Activated CD4-positive, alpha-beta T cell treated with anti-CD3 and anti-CD28 coated beads, Interleukin-2, amount 50 U/mL, for 4 hours (primary cell): Measurements from ENCODE around the gene GAK.
A peak's percentile ranks its signal among the peaks of the same experiment; 100 is the strongest.
"Not testable (repeated sequence)": the region's sequence is repeated elsewhere in the genome, so short reads cannot be mapped to it uniquely, and the experiment has no call there.

Experiments
- DNase-seq, 2 experiments: peaks; one replicate each; pipeline ENCODE4 v3.0.0-alpha.2; 2020

The GAK gene

DNA sequence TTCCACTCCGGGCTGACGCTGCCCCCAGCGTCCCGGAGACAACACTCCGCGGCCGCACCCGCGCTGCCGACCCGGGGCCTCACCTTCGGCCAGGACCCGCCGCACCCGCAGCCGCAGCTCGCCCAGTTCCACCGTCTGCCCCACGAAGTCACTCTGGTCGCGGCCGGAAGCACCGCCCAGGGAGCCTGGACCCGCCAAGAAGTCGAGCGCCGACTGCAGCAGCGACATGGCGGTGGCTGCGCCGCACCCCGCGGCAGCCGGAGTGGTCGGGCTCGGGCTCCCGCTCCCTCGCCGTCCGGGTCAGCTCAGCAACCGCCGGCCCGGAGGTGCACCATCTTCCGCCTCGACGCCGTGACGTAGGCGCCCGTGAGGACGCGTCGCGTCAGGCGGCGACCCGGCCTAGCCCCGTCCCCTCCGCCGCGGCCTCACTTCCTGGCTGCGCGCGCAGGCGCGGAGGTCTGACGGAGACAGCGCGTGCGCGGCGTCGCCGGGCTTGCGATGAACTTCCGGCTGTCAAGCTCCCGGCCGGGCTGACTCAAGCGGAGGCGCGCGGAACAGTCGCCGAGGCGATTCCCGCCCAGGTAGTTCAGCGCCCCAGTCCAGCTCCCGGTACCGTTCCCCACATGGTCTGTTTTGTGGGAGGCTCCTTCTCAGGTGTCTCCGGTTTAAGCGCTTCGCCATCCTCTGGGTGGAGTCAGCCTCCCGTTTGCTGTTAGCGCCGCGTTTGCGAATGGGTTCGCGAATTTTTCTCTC, at the start of gene GAK, which contains the start of gene TMEM175:
GAK (minus strand) TSS at position 357 of the 753 bp plus-strand sequence; CDS start at position 228, 129 bp downstream.
TMEM175 (plus strand) TSS at position 501 of the 753 bp plus-strand sequence. CDS start 15,280 bp downstream, outside the sequence.
- peak; percentile 92 to 94 for DNase-seq

DNA sequence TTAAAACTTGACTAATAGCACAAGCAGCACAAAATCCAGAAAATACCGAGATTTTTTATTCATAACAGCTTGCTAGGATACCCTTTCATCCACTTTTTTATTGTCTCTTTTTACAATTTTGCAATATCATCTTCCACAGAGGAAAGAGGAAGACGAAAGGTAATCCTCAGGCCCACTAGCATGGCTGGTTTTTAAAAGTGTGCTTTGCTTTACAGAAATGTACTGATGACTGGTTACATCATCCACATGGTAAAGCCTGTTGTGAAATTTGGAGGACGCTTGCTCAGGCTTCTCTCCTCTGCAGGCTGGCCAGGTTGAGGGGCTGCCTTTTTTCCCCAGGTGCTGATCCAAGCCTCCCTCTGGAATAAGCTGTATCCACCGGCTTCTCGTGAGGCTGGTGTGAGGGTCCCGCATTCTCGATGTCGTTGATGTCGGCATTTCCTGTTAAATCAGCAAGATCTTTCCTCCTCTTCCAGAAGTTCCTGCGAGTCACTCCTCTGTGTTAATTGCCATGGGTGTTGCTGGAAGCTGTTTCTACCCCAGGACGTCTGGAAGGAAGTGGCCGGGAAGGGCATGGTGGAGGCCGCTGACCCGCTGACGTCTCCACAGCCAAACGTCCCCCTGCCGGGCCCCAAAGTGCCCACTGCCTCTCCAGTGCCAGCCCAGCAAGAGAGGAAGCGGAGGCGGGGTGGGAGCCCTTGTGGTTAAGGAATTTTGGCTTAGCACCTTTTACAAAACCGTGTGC, 47.0 kb upstream of the GAK start:
- no peak for DNase-seq

- not testable (repeated sequence) for DNase-seq
Measured at GRCh38 chr4:976016-976415, 43.9 kb upstream of the GAK start.

DNA sequence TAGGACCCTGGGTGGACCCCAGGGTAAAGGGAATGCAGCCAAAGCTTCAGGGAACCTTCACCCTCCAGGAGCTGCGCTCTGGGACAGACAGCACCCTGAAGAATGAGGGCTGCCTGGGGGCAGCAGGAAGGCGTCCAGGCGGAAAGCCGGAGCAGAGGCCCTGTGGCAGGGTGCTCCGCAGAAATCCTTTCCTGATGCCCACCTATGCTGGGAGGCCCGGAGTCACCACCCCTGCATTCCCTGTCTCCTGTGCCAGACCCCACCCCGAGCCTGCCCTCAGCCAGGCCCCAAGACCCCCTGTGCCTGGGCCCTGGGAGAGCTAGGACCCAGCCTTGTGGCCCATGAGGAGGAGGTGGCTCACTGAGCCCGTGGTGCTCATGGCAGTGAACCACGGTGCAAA, 42.6 kb upstream of the GAK start:
- no peak for DNase-seq

GRCh38 chr4:973431-974397, 41.6 kb upstream of the GAK start, which contains the start of gene DGKQ:
Gene DGKQ, minus strand, starts transcription at chr4:973569. Its CDS starts 87 bp downstream, at chr4:973482.
- DNase-seq = peak; percentile 80 to 84

GRCh38 chr4:972651-973424, 40.7 kb upstream of the GAK start:
- DNase-seq = peak; percentile 61 to 69

DNA sequence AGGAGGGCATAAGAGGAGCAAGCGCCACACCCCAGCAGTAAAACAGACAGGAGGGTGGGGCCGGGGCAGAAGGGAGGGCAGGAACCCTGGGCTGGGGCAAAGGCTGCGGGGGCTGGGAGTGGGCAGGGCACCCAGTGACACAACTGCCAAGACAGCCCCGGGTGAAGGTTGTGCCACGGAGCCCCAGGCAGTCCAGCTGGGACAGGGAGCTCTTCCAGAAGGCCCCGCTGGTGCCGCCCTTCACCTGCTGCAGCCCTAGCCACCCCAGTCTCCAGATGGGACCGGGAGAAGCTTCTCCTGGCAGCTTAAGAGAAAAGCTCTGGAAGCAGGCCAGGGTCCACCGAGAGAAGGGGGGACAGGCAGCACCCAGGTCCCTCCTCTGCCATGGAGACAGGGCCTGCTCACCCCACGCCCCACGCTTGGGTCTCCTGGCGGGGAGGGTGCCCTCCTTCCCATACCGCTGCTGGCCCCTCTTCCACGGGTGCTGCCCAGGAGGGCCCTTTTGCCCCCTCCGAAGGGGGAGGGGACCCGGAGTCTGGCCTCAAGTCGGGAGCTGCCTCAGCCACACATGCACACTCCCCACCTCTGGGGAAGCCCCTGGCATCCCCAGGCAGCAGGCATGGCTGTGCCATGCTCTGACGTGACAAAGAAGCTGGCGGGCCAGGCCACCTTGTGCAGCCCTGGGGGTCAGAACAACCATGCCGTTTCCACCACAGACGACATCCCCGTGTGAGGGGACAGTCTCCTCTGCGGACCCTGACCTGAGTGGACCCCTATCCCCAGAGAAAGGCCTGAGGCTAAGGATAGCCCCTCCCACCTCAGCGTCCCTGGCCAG, 39.8 kb upstream of the GAK start:
- DNase-seq = no peak

- no peak for DNase-seq
Measured at GRCh38 chr4:970854-971520, 38.9 kb upstream of the GAK start.

GRCh38 chr4:970046-970745, 38.1 kb upstream of the GAK start:
- no peak for DNase-seq

DNA sequence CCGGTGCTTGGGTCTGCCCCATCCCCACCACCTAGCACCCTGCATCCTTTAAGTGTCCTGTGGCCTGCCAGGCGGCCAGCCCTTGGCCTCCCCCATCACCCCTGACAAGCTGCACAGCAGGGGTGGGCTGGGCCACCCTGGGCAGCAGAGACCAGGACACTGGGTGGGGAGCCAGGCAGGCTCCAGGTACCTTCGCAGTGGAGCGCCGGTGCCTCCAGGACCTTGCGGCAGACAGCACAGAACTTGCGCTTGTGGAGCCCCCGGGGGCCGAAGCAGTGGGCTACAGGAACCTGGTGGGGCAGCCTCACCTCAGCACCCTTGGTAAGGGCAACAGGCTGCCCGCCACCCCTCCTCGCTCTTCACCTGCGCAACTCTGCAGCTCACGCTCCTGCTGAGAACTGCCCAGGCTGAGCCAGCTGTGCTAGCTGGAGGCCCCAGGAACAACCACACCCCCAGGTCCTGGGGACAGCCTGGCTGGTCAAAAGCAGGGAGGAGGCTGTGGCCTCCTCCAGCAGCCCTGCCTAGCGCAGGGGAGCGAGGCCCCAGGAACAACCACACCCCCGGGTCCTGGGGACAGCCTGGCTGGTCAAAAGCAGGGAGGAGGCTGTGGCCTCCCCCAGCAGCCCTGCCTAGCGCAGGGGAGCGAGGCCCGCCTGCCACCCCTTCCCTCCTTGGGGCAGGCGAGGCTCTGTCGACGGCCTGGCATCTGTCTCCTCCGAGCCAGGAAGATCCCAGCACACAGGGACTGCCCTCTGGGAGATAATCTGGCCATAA, 36.7 kb upstream of the GAK start:
- no peak for DNase-seq

- no peak for DNase-seq
Measured at GRCh38 chr4:968221-968620, 36.1 kb upstream of the GAK start.

- DNase-seq = no peak
Measured at GRCh38 chr4:967113-968104, 35.3 kb upstream of the GAK start.

DNA sequence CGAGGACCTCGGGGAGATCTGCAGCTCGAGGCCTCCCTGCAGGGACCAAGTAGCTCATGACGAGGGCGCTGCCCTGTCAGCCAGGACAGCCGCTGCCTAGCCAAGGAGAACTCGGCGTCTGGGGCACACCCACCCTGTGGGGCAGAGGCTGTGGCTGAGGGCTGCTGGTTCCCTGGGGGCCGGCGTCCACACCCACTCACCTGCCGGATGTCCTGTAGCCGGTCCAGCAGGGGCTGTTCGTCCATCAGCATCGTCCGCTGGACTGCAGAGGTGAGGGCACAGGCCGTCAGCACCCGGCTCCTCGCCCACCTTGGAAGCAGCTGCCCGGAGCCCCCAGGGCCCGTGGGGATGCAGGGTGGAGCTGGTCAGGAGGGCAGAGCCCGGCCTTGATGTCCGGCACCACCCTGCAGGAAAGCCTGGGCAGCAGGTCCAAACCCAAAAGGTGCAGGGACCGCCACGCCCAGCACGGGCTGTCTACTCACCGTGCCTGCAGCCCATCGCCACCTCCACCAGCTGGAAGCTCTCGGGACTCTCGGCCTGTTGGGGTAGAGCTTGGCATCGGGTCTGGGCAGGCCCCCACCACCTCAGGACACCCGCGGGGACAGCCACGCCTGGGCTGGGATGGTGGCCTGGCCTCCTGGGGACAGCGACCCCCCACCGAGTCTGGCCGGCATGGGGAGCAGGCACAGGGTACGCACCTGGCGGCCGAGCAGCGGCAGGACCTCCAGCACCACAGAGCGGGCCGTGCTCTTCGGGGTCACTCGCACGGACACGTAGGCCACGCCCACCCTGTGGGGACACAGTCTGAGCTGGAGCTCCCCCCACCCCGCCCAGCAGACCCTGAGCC, 34.4 kb upstream of the GAK start:
- DNase-seq = no peak

GRCh38 chr4:965766-966134, 33.6 kb upstream of the GAK start:
- DNase-seq = no peak

DNA sequence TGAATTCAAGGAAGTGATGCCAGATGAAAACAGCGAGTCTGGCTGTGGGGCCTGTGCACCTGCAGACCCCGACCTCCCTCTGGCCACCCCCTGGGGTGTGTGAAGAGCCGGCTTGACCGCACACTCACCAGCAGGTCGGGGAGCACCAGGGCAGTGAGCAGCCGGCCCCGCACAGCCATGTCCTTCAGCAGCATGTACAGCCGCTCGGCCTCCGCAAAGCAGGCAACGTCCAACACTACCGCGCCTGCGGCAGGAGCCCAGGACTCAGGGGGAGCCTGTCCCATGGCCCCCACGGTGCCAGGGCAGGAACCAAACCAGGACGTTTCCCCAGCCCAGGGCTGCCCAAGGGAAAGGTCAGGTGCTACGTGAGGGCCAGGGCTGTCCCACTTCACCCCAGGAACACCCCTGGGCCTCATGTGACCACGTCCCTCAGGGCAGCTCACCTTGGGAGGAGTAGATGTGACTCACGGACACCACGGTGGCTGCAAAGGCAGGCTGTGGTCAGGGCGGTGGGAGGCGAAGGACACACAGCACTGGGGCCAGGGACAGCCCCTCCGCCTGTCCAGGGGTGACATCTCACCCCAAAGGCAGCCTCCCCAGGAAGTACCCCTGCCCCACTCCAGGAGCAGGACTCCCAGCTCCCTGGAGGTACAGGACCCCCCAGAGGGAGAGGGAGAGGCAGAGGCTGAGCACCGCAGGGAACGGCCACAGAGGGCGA, 33.1 kb upstream of the GAK start:
- no peak for DNase-seq
